Psoas muscle (tissue), 8 donors: ENCODE data around the gene SLC25A41. TPM values are rescaled to one million over a fixed set of nuclear protein-coding genes. Genes with fewer than 3 reads are reported as not detected.

Experiments
- ATAC-seq, 4 donors: fragments of 200-7000 bp; cut with Tn5 transposase; one replicate each; pipeline ENCODE4 v1.9.1; 2020; ENCODE audit warnings: moderate library complexity in 3 of 4, mild to moderate bottlenecking in 2 of 4
- DNase-seq, 2 donors: peaks; one replicate each; pipeline ENCODE4 v3.0.0-alpha.2; 2020
- H3K27ac ChIP-seq: fragments of 200-600 bp; one replicate; pipeline ENCODE4 v1.8.0; 2022
- H3K27me3 ChIP-seq, 3 donors: fragments of 200-600 bp in 1 of 3; one replicate each; pipeline versions ENCODE4 v1.6.1 to v1.8.0; 2013 to 2022; ENCODE audit warnings: low read length in 2 of 3, mild to moderate bottlenecking in 2 of 3, moderate library complexity in 1 of 3; ENCODE audit not compliant: insufficient read depth in 3 of 3
- H3K36me3 ChIP-seq, 2 donors: fragments of 200-600 bp in 1 of 2; one replicate each; pipeline versions ENCODE4 v1.6.1 to v1.8.0; 2013 to 2022; ENCODE audit warnings: low read depth in 1 of 2, mild to moderate bottlenecking in 1 of 2, moderate library complexity in 1 of 2; ENCODE audit not compliant: insufficient read depth in 1 of 2
- H3K4me1 ChIP-seq: fragments of 200-600 bp; one replicate; pipeline ENCODE4 v1.8.0; 2022
- H3K4me3 ChIP-seq: fragments of 200-600 bp; one replicate; pipeline ENCODE4 v1.8.0; 2022; ENCODE audit warnings: mild to moderate bottlenecking
- H3K9me3 ChIP-seq: fragments of 200-600 bp; one replicate; pipeline ENCODE4 v1.8.0; 2022
- CTCF ChIP-seq: fragments of 200-600 bp; IDR thresholded peaks from one replicate; pipeline ENCODE4 v1.8.0; 2022; ENCODE audit warnings: antibody characterized with exemption
- WGBS, 3 donors: extraction: QIAGEN DNeasy Blood & Tissue Kit; methylation state at CpG; one replicate each; pipeline versions ENCODE4 v1.1.6 to v1.1.7; 2013; 5-methylcytosine and 5-hydroxymethylcytosine counted together
- intact Hi-C, 2 donors: fragments of 100-400 bp; cut with DNase I; formaldehyde crosslinking; loops; one replicate each; pipeline versions ENCODE4 v1.11.0 to v1.14.2; 2022
- polyA plus RNA-seq, 3 donors: library from polyadenylated mRNA; stranded (reverse); fragments of 200-250 nt; gene quantifications; one replicate each; pipeline ENCODE4 v1.2.3, GENCODE V29; 2013
- total RNA-seq, 4 donors: library from RNA; stranded (reverse); fragmentation: NEBNext Ultra II Directional in 2 of 4; extraction: Animal tissue kit (Norgen Biotek cat#: 25700) in 2 of 4; gene quantifications; one replicate each; pipeline versions ENCODE4 v1.2.1 to v1.2.4, GENCODE V29; 2021 to 2023
- donor health status: healthy with polysubstance abuse.
- donor health status: DM: no; HTN: no; CAD: no; lungs with moderate emphysema.
- donor health status: Bipolar disorder and iron deficiency.
- donor health status: healthy.
- donor health status: DM: yes; HTN: yes; CAD: no.
- donor health status: DM: no; HTN: no; CAD: no.
- donor health status: DM: no; HTN: no; CAD: no.
- donor health status: DM: yes; HTN: yes; CAD: no.

Gene SLC25A41
- total and polyA plus RNA-seq, 7 donors: 0.07 to 0.60 (median 0.44) TPM; not detected in 1

- Histone ChIP-seq H3K27ac (peak overlapping the region; percentile 86), H3K36me3 (peaks cover 0 to 22% of the 10 kb centered on the region in 2 donors), H3K4me1 (peaks cover 16% of the 10 kb centered on the region), H3K4me3 (peak overlapping the region; percentile 93), H3K27me3 (peaks cover 0 to 4% (median 0%) of the 10 kb centered on the region in 3 donors), H3K9me3 (no peaks in the 10 kb centered on the region)
- intact Hi-C loops: loop anchor here (5.0 to 10.0 kb wide), 2 partner anchors 48 to 210 kb away; partner anchors contain the start of gene PSPN (in 2 of the 2)
- ATAC-seq (peak; percentile 93 to 95 (median 94)), DNase-seq (peak; percentile 94 to 100)
- TF ChIP-seq CTCF: no peak
- 2 to 5% (median 4%) methylated on average over 43 of the region's 43 CpGs for WGBS, 3 donors
These were observed 8.4 kb downstream of the SLC25A41 start for GRCh38 chr19:6424939-6425731.

GRCh38 chr19:6424195-6424938 is 9.2 kb downstream of the SLC25A41 start, which contains the start of gene KHSRP:
KHSRP (minus strand) TSS chr19:6424811; CDS start chr19:6424701, 110 bp downstream.
- peaks cover 16% of the 10 kb centered on the region for H3K4me1 ChIP-seq
- H3K36me3 ChIP-seq: peaks cover 0 to 30% of the 10 kb centered on the region in 2 donors
- intact Hi-C loops: loop anchor here (5.0 to 10.0 kb wide), 2 partner anchors 47 to 210 kb away; partner anchors contain the start of gene PSPN (in 2 of the 2)
- no peak for ATAC-seq
- no peak for TF ChIP-seq CTCF
- H3K27ac ChIP-seq: peak within 1 kb of the TSS; percentile 86
- WGBS, 3 donors: 0 to 2% (median 1%) methylated on average over 54 to 111 of the region's 114 CpGs
- no peaks in the 10 kb centered on the region for H3K9me3 ChIP-seq
- peak within 1 kb of the TSS; percentile 93 for H3K4me3 ChIP-seq
- peak; percentile 65 to 100 for DNase-seq
- H3K27me3 ChIP-seq: no peaks in the 10 kb centered on the region

GRCh38 chr19:6423499-6424194 is 9.9 kb downstream of the SLC25A41 start:
- ATAC-seq: no peak

More at GRCh38 chr19:6423499-6424194, 9.9 kb downstream of the SLC25A41 start:
- Histone ChIP-seq H3K27ac (peak overlapping the region; percentile 71), H3K36me3 (peaks cover 0 to 37% of the 10 kb centered on the region in 2 donors), H3K9me3 (no peaks in the 10 kb centered on the region), H3K4me1 (peaks cover 16% of the 10 kb centered on the region), H3K27me3 (no peaks in the 10 kb centered on the region), H3K4me3 (peak overlapping the region; percentile 93)
- WGBS, 3 donors: 1 to 4% (median 4%) methylated on average over 18 to 20 of the region's 20 CpGs
- intact Hi-C loops: loop anchor here (5.0 to 10.0 kb wide), 2 partner anchors 46 to 209 kb away; partner anchors contain the start of gene PSPN (in 2 of the 2)
- no peak for TF ChIP-seq CTCF
- no peak for DNase-seq
